ENCODE results near the gene RPTOR.

RPTOR gene

GRCh38 chr17:80956321-80957190, 411.9 kb downstream of the RPTOR start:
- no peak for DNase-seq

- DNase-seq = no peak
These were observed 412.9 kb downstream of the RPTOR start for GRCh38 chr17:80957461-80957941.

GRCh38 chr17:80959330-80960036, 414.8 kb downstream of the RPTOR start:
- DNase-seq = peak; percentile 11

GRCh38 chr17:80960037-80960796, 415.6 kb downstream of the RPTOR start:
- DNase-seq = no peak

- no peak for DNase-seq
These were observed 416.3 kb downstream of the RPTOR start for GRCh38 chr17:80960797-80961452.

GRCh38 chr17:80961541-80962330, 417.1 kb downstream of the RPTOR start:
- peak; percentile 24 for DNase-seq

GRCh38 chr17:80962356-80963329, 418.0 kb downstream of the RPTOR start:
- no peak for DNase-seq

- DNase-seq = no peak
These were observed 419.3 kb downstream of the RPTOR start for GRCh38 chr17:80963812-80964543.

- DNase-seq = no peak
These were observed 419.9 kb downstream of the RPTOR start for GRCh38 chr17:80964544-80964856.

GRCh38 chr17:80964859-80965580, 420.4 kb downstream of the RPTOR start:
- DNase-seq = no peak

GRCh38 chr17:80965606-80966005, 421.0 kb downstream of the RPTOR start:
- DNase-seq = no peak

GRCh38 chr17:80967404-80967872, 422.8 kb downstream of the RPTOR start:
- no peak for DNase-seq

- peak; percentile 94 for DNase-seq
These were observed 424.0 kb downstream of the RPTOR start for GRCh38 chr17:80968602-80969029.

GRCh38 chr17:80969030-80969673, 424.5 kb downstream of the RPTOR start:
- peak; percentile 80 for DNase-seq

- no peak for DNase-seq
These were observed 425.0 kb downstream of the RPTOR start for GRCh38 chr17:80969674-80970043.

- peak; percentile 46 for DNase-seq
These were observed 425.6 kb downstream of the RPTOR start for GRCh38 chr17:80970044-80970761.

- DNase-seq = no peak
These were observed 426.4 kb downstream of the RPTOR start for GRCh38 chr17:80970762-80971703.

Data from NCI-H1694 treated with DMSO at 0.1 percent for 48 hours (cell line).